Aorta (tissue), 5 donors: Measurements from ENCODE around the gene OXSR1. TPM values are rescaled to one million over a fixed set of nuclear protein-coding genes. Genes with fewer than 3 reads are reported as not detected.

ENCODE experiments used
- ATAC-seq: fragments of 200-7000 bp; cut with Tn5 transposase; one replicate; pipeline ENCODE4 v1.9.1; 2022; ENCODE audit warnings: moderate library complexity; ENCODE audit not compliant: low FRiP score
- DNase-seq, 2 donors: peaks; one replicate each; pipeline ENCODE4 v3.0.0-alpha.2; 2020
- H3K27ac ChIP-seq, 2 donors: one replicate each; pipeline ENCODE4 v1.5.1; 2013; ENCODE audit warnings: low read length in 2 of 2, mild to moderate bottlenecking in 2 of 2, moderate library complexity in 2 of 2, control low read depth in 1 of 2, inconsistent platforms in 1 of 2, low read depth in 1 of 2
- H3K27me3 ChIP-seq, 2 donors: one replicate each; pipeline ENCODE4 v1.6.1; 2013; ENCODE audit warnings: control low read depth in 1 of 2, low read length in 1 of 2, mild to moderate bottlenecking in 1 of 2, moderate library complexity in 1 of 2; ENCODE audit not compliant: insufficient read depth in 2 of 2, control insufficient read depth in 1 of 2
- H3K36me3 ChIP-seq, 2 donors: one replicate each; pipeline ENCODE4 v1.6.1; 2013; ENCODE audit warnings: control low read depth in 1 of 2, low read length in 1 of 2, mild to moderate bottlenecking in 1 of 2; ENCODE audit not compliant: insufficient read depth in 2 of 2, control insufficient read depth in 1 of 2
- H3K4me1 ChIP-seq, 2 donors: one replicate each; pipeline ENCODE4 v1.6.1; 2013; ENCODE audit warnings: low read length in 2 of 2, control low read depth in 1 of 2, mild to moderate bottlenecking in 1 of 2, moderate library complexity in 1 of 2; ENCODE audit not compliant: insufficient read depth in 2 of 2, control insufficient read depth in 1 of 2
- H3K4me3 ChIP-seq, 2 donors: one replicate each; pipeline ENCODE4 v1.5.1; 2013; ENCODE audit warnings: low read length in 2 of 2, control low read depth in 1 of 2, mild to moderate bottlenecking in 1 of 2
- H3K9me3 ChIP-seq: one replicate; pipeline ENCODE4 v1.6.1; 2013; ENCODE audit warnings: mild to moderate bottlenecking, low read length; ENCODE audit not compliant: control insufficient read depth
- WGBS, 2 donors: extraction: QIAGEN DNeasy Blood & Tissue Kit; methylation state at CpG; one replicate each; pipeline ENCODE4 v1.1.7; 2013; 5-methylcytosine and 5-hydroxymethylcytosine counted together
- intact Hi-C, 2 donors: fragments of 100-400 bp; cut with DNase I; formaldehyde crosslinking; loops; one replicate each; pipeline versions ENCODE4 v1.14.2 to v1.15.0; 2022
- polyA plus RNA-seq, 2 donors: library from polyadenylated mRNA; stranded (reverse); fragments of 200-250 nt; gene quantifications; one replicate each; pipeline ENCODE4 v1.2.3, GENCODE V29; 2013
- total RNA-seq, 2 donors: library from RNA; stranded (reverse); fragmentation: NEBNext Ultra II Directional; extraction: Animal tissue kit (Norgen Biotek cat#: 25700); gene quantifications; one replicate each; pipeline ENCODE4 v1.2.1, GENCODE V29; 2021
- donor health status: healthy with polysubstance abuse.
- donor health status: Bipolar disorder and iron deficiency.
- donor health status: DM: no; HTN: no; CAD: no.
- donor health status: DM: no; HTN: no; CAD: no.
- donor health status: DM: yes; HTN: yes; CAD: no.

OXSR1 gene
- total and polyA plus RNA-seq, 4 donors: 7.9 to 42.0 (median 26.4) TPM

DNA sequence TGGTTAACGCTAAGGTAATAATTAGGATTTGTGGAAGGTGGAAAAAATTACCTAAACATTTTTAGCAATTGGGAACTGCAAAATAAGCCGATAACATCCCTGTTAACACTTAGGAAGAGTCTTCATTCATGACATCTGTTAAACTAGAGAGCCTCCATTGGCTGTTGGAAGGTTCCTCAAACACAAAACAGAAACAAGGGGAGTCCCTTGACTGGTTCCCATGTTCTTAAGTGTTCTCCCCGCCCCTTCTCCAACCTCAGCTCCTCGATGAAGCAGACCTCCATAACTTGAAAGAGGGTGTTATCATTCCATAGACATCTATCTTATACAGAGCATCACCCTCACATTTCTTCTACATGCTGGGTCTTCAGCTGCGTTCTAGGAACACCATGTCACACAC, 102.8 kb downstream of the OXSR1 start:
- DNase-seq: no peak

DNA sequence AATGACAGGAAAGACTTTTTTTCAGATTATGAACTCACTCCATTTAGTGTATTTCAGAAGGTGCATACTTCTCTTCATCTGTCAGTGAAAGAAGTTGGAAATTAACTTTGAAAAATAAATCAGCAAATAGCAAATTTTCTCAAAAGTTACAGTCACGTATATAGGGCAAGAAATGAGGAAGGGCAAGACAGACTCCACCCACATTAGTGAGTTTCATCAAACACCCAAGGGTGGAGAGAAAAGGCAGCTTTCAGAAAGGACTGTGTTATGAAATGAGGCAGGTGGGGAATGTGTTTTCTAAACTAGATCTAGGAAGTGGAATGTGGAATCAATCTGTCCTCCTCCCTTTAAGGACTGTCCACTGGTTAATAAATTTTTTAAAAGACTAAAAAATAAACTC, 103.2 kb downstream of the OXSR1 start:
- H3K4me3 ChIP-seq: no peak overlapping the region
- WGBS, 2 donors: 82 to 83% methylated on average over 1 of the region's 1 CpG
- no peaks in the 10 kb centered on the region for H3K27me3 ChIP-seq
- ATAC-seq: no peak
- DNase-seq: no peak
- peaks cover 0 to 5% of the 10 kb centered on the region in 2 donors for H3K36me3 ChIP-seq
- H3K4me1 ChIP-seq: no peaks in the 10 kb centered on the region
- no peak overlapping the region for H3K27ac ChIP-seq
- intact Hi-C loops: no loop called here
- H3K9me3 ChIP-seq: no peaks in the 10 kb centered on the region

More for the DNA sequence above, 102.8 kb downstream of the OXSR1 start:
- Histone ChIP-seq H3K27me3 (no peaks in the 10 kb centered on the region), H3K27ac (no peak overlapping the region), H3K9me3 (no peaks in the 10 kb centered on the region), H3K4me3 (no peak overlapping the region), H3K36me3 (peaks cover 0 to 5% of the 10 kb centered on the region in 2 donors), H3K4me1 (no peaks in the 10 kb centered on the region)
- WGBS, 2 donors: 76 to 85% methylated on average over 5 of the region's 5 CpGs
- intact Hi-C loops: no loop called here
- ATAC-seq: no peak

DNA sequence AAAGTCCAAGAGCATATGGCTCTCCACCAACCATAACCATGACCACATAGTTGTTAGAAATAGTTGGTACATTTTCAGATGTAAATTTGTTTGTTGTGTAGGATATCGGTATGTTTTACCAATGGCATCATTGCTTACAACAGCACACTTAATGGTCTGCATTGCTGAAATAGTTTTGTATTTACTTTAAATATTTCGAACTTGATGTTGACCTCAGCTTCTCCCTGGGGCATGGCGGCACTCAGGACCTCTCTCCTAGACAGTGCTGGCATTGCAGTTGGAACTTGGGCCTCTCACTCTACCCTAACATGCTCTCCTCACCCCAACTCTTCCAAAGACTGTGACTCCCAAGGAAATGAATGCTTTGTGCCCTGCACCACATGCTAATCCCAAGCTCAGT, 105.3 kb downstream of the OXSR1 start:
- peaks cover 0 to 5% of the 10 kb centered on the region in 2 donors for H3K36me3 ChIP-seq
- H3K9me3 ChIP-seq: no peaks in the 10 kb centered on the region
- no peak for DNase-seq
- no peaks in the 10 kb centered on the region for H3K4me1 ChIP-seq
- no peaks in the 10 kb centered on the region for H3K27me3 ChIP-seq
- ATAC-seq: no peak
- WGBS, 2 donors: 60 to 64% methylated on average over 3 of the region's 3 CpGs
- no peak overlapping the region for H3K27ac ChIP-seq
- intact Hi-C loops: no loop called here
- no peak overlapping the region for H3K4me3 ChIP-seq

DNA sequence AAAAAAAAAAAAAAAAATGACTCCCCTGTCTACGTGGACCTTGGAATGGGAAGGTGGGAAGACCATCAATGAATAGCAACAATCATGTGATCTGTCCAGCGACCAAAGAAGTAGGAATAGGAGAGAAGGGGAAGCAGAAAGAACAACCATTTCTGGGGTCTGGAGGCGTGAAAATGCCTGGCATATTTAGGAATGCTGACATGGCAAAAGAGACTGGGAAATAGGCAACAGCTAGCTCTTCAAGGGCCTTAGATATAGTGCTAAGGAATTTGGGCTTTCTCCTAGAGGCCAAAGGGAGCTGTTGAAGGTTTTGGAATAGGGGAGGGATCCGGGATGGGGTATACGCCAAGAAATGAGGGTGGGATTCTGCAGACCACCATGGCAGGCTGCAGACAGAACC, 106.2 kb downstream of the OXSR1 start:
- Histone ChIP-seq H3K9me3 (no peaks in the 10 kb centered on the region), H3K27ac (no peak overlapping the region), H3K27me3 (no peaks in the 10 kb centered on the region), H3K4me3 (no peak overlapping the region), H3K4me1 (no peaks in the 10 kb centered on the region), H3K36me3 (no peaks in the 10 kb centered on the region)
- ATAC-seq (no peak), DNase-seq (no peak)
- intact Hi-C loops: no loop called here
- WGBS, 2 donors: 93 to 97% methylated on average over 5 of the region's 5 CpGs

DNA sequence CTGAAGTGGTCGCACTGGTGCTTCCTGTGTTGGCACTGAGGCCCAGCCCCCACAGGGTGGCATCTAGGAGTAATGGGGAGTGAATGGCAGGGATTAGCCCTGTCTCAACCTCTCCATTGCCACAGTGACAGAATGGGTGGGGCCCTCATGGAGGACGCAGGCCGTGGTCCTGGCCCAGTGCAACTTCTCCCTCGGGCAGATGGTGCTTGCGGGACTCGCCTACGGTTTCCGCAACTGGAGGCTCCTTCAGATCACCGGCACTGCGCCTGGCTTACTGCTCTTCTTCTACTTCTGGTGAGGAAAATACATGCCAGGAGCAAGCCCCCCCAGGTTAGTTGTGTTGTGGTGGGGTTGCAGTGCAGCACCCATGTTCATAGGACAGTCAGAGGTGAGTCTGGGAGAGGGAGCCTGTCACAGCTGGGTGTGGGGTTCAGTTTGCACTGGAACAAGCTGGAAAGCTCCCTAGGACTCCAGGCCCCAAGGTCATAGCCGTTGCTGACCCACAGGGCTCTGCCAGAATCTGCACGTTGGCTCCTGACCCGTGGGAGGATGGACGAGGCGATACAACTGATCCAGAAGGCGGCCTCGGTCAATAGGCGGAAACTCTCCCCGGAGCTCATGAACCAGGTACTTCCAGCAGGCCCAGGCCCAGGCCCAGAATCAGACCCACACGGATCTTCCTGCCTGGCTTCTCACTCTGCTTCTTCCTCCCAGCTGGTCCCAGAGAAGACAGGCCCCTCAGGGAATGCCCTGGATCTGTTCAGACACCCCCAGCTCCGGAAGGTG, 109.7 kb downstream of the OXSR1 start:
- WGBS, 2 donors: 95 to 97% methylated on average over 21 of the region's 21 CpGs

DNA sequence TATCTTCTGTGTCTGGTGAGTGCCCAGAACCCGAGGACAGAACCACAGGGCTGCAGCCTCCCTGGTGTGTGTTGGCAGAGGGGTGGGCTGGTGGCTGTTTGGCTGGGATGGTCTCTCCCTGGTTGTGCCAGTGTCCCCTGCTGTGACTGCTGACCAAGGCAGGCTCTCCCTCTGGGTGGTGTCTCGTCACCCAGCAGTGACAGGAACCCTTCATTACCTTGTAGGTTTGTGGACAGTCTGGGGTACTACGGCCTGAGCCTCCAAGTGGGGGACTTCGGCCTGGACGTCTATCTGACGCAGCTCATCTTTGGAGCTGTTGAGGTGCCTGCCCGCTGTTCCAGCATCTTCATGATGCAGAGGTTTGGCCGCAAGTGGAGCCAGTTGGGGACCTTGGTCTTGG, 110.3 kb downstream of the OXSR1 start:
- 92 to 93% methylated on average over 8 of the region's 8 CpGs for WGBS, 2 donors
- intact Hi-C loops: no loop called here
- DNase-seq (no peak), ATAC-seq (no peak)
- Histone ChIP-seq H3K9me3 (no peaks in the 10 kb centered on the region), H3K4me1 (no peaks in the 10 kb centered on the region), H3K27ac (no peak overlapping the region), H3K4me3 (no peak overlapping the region), H3K27me3 (no peaks in the 10 kb centered on the region), H3K36me3 (no peaks in the 10 kb centered on the region)

More for the DNA sequence above, 109.7 kb downstream of the OXSR1 start:
- Histone ChIP-seq H3K27me3 (no peaks in the 10 kb centered on the region), H3K4me3 (no peak overlapping the region), H3K4me1 (no peaks in the 10 kb centered on the region), H3K36me3 (no peaks in the 10 kb centered on the region), H3K27ac (no peak overlapping the region), H3K9me3 (no peaks in the 10 kb centered on the region)
- DNase-seq (peak in 1 of 2 donors; percentile 74), ATAC-seq (no peak)
- intact Hi-C loops: no loop called here

DNA sequence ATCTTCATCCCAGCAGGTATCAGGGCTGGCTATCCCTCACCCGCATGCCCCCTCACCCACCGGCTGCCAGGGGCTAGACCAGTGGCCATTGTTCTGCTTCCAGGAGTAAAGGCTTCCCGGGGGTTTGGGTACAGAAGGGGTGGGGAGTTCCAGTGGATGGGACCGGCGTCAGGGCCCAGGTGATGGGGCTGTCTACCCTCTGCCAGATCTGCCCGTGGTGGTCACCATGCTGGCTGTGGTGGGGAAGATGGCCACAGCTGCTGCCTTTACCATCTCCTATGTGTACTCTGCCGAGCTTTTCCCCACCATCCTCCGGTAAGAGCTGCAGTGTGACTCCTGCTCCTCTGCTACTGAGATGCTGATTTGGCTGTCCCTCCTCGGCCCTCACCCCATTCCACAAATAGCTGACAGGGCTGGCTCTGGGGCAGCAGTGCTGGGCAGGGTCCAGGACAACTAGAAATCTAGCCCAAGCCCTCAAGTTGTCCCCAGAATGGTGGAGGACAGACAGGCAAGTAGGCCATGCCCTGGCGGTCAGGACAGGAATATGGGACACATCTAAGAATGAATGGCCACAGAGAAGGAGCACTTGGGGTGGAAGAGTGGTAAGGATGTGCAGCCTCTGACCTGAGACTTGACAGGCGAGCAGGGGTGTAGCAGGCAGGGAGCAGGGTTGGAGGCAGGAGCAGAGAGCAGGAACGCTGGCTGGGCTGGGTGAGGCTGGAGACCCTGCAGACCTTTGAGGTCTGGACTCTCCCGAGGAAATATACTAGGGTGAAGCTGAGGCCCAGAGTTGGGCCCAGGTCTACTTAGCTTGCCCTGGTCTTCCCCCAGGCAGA, 111.0 kb downstream of the OXSR1 start:
- 88 to 89% methylated on average over 13 of the region's 13 CpGs for WGBS, 2 donors
- ATAC-seq (no peak), DNase-seq (no peak)
- Histone ChIP-seq H3K27ac (no peak overlapping the region), H3K4me1 (no peaks in the 10 kb centered on the region), H3K36me3 (no peaks in the 10 kb centered on the region), H3K27me3 (no peaks in the 10 kb centered on the region), H3K9me3 (no peaks in the 10 kb centered on the region), H3K4me3 (no peak overlapping the region)
- intact Hi-C loops: no loop called here

DNA sequence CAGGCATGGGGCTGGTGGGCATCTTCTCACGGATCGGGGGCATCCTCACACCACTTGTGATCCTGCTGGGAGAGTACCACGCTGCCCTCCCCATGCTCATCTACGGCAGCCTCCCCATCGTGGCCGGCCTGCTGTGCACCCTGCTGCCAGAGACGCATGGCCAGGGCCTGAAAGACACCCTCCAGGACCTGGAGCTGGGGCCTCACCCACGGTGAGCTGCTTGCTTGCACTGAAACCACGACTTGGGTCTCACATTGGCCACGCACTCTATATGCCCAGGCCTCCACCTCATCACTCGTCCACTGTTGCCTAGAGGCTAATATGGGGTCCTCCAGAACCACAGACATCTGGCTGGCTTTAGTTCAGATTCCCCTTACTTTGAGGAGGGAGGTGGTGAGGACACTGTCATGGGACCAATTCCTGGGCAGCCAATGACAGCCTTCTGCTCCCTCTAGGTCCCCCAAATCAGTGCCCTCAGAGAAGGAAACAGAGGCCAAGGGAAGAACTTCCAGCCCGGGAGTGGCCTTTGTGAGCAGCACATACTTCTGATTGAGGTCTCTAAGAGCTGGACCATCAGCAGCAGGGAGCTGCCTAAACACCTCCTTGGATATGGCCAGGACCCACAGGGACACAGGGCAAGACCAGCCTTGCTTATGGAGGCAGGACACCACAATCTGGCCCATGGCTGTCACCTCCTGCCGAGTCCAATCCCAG, 111.7 kb downstream of the OXSR1 start:
- H3K27ac ChIP-seq: no peak overlapping the region
- intact Hi-C loops: no loop called here
- H3K9me3 ChIP-seq: no peaks in the 10 kb centered on the region
- H3K4me1 ChIP-seq: no peaks in the 10 kb centered on the region
- H3K4me3 ChIP-seq: no peak overlapping the region
- WGBS, 2 donors: 93 to 96% methylated on average over 13 of the region's 13 CpGs
- no peaks in the 10 kb centered on the region for H3K27me3 ChIP-seq
- peak in 1 of 2 donors; percentile 70 for DNase-seq
- ATAC-seq: no peak
- no peaks in the 10 kb centered on the region for H3K36me3 ChIP-seq
